Measurements from ENCODE around the gene DNLZ. TPM values are rescaled to one million over a fixed set of nuclear protein-coding genes. Genes with fewer than 3 reads are reported as not detected.

Gene DNLZ
- total and polyA plus RNA-seq, 2 of the 4 experiments (the other 2 are of a cell fraction), result 2.0 to 11.4 TPM

DNA sequence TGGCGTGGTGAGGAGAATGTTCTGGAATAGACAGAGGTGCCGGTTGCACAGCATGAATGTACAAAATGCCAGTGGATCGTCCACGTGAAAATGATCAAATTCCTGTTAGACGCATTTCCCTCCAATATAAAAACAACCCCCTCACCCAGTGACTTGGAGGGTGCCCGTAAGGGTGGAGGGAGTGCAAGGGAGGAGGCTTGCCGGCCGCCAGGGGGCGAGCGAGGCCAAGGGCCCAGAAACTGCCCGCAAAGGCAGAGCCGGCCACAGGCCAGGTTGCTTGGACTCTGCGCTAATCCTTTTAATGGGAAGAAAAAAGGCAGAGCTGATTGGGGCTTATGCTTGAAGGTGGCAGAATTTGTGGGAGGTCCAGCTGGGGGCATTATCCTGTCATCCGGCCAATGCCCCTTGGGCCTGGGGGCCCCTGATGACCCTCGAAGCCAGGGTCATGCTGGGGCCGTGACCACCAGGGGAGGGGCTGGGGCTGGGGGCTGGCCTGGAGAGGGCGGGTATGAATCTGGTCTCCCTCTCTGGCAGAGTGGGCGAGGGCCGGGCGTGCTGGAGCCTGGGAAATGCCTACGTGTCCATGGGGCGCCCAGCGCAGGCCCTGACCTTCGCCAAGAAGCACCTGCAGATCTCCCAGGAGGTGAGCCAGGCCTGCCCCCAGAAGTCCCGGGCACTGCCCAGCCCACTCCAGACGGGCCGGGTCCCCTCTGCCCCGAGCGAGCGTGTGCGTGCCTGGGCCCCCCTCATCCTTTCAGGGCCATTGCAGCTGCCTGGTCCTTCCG lies 24.2 kb downstream of the DNLZ start:
- DNase-seq (peak; percentile 53), ATAC-seq (ENCODE audit: low read depth) (peak; percentile 52)
- peaks cover 21% of the 10 kb centered on the region for H3K4me1 ChIP-seq (ENCODE audit: control insufficient read depth, insufficient read depth, low read length)
- H4K20me1 ChIP-seq (ENCODE audit: insufficient read depth, low read length), result peaks cover 77% of the 10 kb centered on the region
- peaks cover 82% of the 10 kb centered on the region for H3K36me3 ChIP-seq (ENCODE audit: control insufficient read depth, insufficient read depth, low read length)
- no TSS peak for BruUV-seq (replicated peaks)
- H4K8ac ChIP-seq (ENCODE audit: low read depth in 2 of 2, low read length in 2 of 2), result no peak overlapping the region
- in situ Hi-C loops (cut with MboI; ENCODE audit: low sequenced_read_pairs) (no loop called here), dilution Hi-C loops (cut with HindIII; ENCODE audit: low sequenced_read_pairs, unreplicated experiment) (no loop called here), intact Hi-C loops (cut with micrococcal nuclease) (loop anchor here (1.0 kb wide), 1 partner anchor 27 kb away; no protein-coding TSS in a partner anchor)
- H2AK5ac ChIP-seq (ENCODE audit: low read depth, low read length), result no peak overlapping the region
- peaks cover 7% of the 10 kb centered on the region for H3K9me1 ChIP-seq (ENCODE audit: insufficient read depth, low read length)
- H2BK15ac ChIP-seq (ENCODE audit: low read depth, low read length), result no peak overlapping the region
- H3K9me3 ChIP-seq (ENCODE audit: control insufficient read depth, insufficient read depth, low read length), result no peaks in the 10 kb centered on the region
- H2BK20ac ChIP-seq (ENCODE audit: low read depth, low read length), result no peak overlapping the region
- CTCF ChIA-PET, result no interaction called here
- H2BK120ac ChIP-seq (ENCODE audit: low read depth, low read length), result no peak overlapping the region
- H4K5ac ChIP-seq (ENCODE audit: low read depth, low read length), result no peak overlapping the region
- TF ChIP-seq MAZ (IDR thresholded peaks at IDR 0.05; ENCODE audit: borderline replicate concordance, low read depth, low read length) (0 out of 2 replicates have a peak, but pooled peaks have one; percentile 52), SMC3 (IDR thresholded peaks at IDR 0.05; ENCODE audit: low read depth, low read length) (peak; percentile 61), FOS (IDR thresholded peaks at IDR 0.05; ENCODE audit: low read depth, low read length) (no peak), RAD21 (IDR thresholded peaks at IDR 0.05; ENCODE audit: low read length) (peak; percentile 53), CTCF (conservative IDR thresholded peaks at IDR 0.05; ENCODE audit: low read depth, low read length) (peak; percentile 73)
- H3K18ac ChIP-seq (ENCODE audit: low read depth, low read length), result no peak overlapping the region
- no peak overlapping the region for H3K4me3 ChIP-seq (ENCODE audit: insufficient read depth, low read depth, low read length)
- POLR2A ChIA-PET (ENCODE audit: unreplicated experiment), result no interaction called here
- H2AFZ ChIP-seq (replicated peaks; ENCODE audit: low read length, poor library complexity), result no peak overlapping the region
- no peak overlapping the region for H4K91ac ChIP-seq (ENCODE audit: insufficient read depth, low read depth, low read length)
- H3K79me1 ChIP-seq (ENCODE audit: low read depth in 1 of 2, low read length in 2 of 2), result peaks cover 16 to 73% of the 10 kb centered on the region in 2 experiments
- H3K56ac ChIP-seq (ENCODE audit: extremely low read depth, insufficient read depth, low read length), result no peak overlapping the region
- H3K23ac ChIP-seq (ENCODE audit: low read depth, low read length), result no peak overlapping the region
- H3K27ac ChIP-seq (ENCODE audit: insufficient read depth, low read length), result no peak overlapping the region
- H3K27me3 ChIP-seq (ENCODE audit: control insufficient read depth, insufficient read depth, low read length), result no peaks in the 10 kb centered on the region
- H3K14ac ChIP-seq (replicated peaks; ENCODE audit: low read depth, low read length), result no peak overlapping the region
- H3K4ac ChIP-seq (ENCODE audit: low read depth, low read length), result no peak overlapping the region
- H2AK9ac ChIP-seq (replicated peaks; ENCODE audit: low read depth, low read length, poor library complexity), result no peak overlapping the region
- no peak overlapping the region for H3K4me2 ChIP-seq (ENCODE audit: low read depth, low read length)
- H3K9ac ChIP-seq (ENCODE audit: low read depth, low read length), result no peak overlapping the region
- WGBS, 2 experiments (ENCODE audit: extremely low coverage in 2 of 2, insufficient read length in 1 of 2), result 83% methylated on average over 15 of the region's 32 CpGs; no CpG with 5 or more reads in 1 of the 2 experiments
- H2BK5ac ChIP-seq (ENCODE audit: low read depth, low read length, poor library complexity, severe bottlenecking), result no peak overlapping the region
